Measurements from ENCODE around the gene C11orf24.

The C11orf24 gene

GRCh38 chr11:68262544-68262827, 9.3 kb downstream of the C11orf24 start:
- Histone ChIP-seq H3K4me1 (no peaks in the 10 kb centered on the region), H3K4me3 (ENCODE audit: low read depth, low read length) (no peak overlapping the region), H3K27me3 (no peaks in the 10 kb centered on the region), H3K36me3 (peaks cover 16% of the 10 kb centered on the region), H3K9me3 (no peaks in the 10 kb centered on the region)
- TF ChIP-seq CTCF (IDR thresholded peaks at IDR 0.05; ENCODE audit: low read depth, low read length), result no peak
- no peak for DNase-seq

- no peak for TF ChIP-seq CTCF (IDR thresholded peaks at IDR 0.05; ENCODE audit: low read depth, low read length)
- Histone ChIP-seq H3K27me3 (no peaks in the 10 kb centered on the region), H3K9me3 (no peaks in the 10 kb centered on the region), H3K4me3 (ENCODE audit: low read depth, low read length) (no peak overlapping the region), H3K36me3 (peaks cover 13% of the 10 kb centered on the region), H3K4me1 (no peaks in the 10 kb centered on the region)
- no peak for DNase-seq
Observed at GRCh38 chr11:68261749-68262543, 9.8 kb downstream of the C11orf24 start.

GRCh38 chr11:68261006-68261405, 10.8 kb downstream of the C11orf24 start:
- Histone ChIP-seq H3K27me3 (no peaks in the 10 kb centered on the region), H3K9me3 (no peaks in the 10 kb centered on the region), H3K36me3 (peaks cover 13% of the 10 kb centered on the region), H3K4me1 (no peaks in the 10 kb centered on the region), H3K4me3 (ENCODE audit: low read depth, low read length) (no peak overlapping the region)
- no peak for DNase-seq
- TF ChIP-seq CTCF (IDR thresholded peaks at IDR 0.05; ENCODE audit: low read depth, low read length), result no peak

GRCh38 chr11:68260484-68260883, 11.3 kb downstream of the C11orf24 start:
- H3K36me3 ChIP-seq, result peaks cover 13% of the 10 kb centered on the region
- TF ChIP-seq CTCF (IDR thresholded peaks at IDR 0.05; ENCODE audit: low read depth, low read length), result no peak
- no peaks in the 10 kb centered on the region for H3K9me3 ChIP-seq

GRCh38 chr11:68259122-68259959, 12.4 kb downstream of the C11orf24 start:
- Histone ChIP-seq H3K4me3 (ENCODE audit: low read depth, low read length) (no peak overlapping the region), H3K9me3 (no peaks in the 10 kb centered on the region), H3K27me3 (no peaks in the 10 kb centered on the region), H3K4me1 (no peaks in the 10 kb centered on the region), H3K36me3 (peaks cover 13% of the 10 kb centered on the region)
- no peak for TF ChIP-seq CTCF (IDR thresholded peaks at IDR 0.05; ENCODE audit: low read depth, low read length)
- DNase-seq, result no peak

More at GRCh38 chr11:68260484-68260883, 11.3 kb downstream of the C11orf24 start:
- no peaks in the 10 kb centered on the region for H3K4me1 ChIP-seq
- no peaks in the 10 kb centered on the region for H3K27me3 ChIP-seq
- DNase-seq, result no peak
- no peak overlapping the region for H3K4me3 ChIP-seq (ENCODE audit: low read depth, low read length)

- no peak overlapping the region for H3K4me3 ChIP-seq (ENCODE audit: low read depth, low read length)
- no peak for DNase-seq
- H3K27me3 ChIP-seq, result no peaks in the 10 kb centered on the region
- no peaks in the 10 kb centered on the region for H3K9me3 ChIP-seq
- H3K4me1 ChIP-seq, result no peaks in the 10 kb centered on the region
- no peak for TF ChIP-seq CTCF (IDR thresholded peaks at IDR 0.05; ENCODE audit: low read depth, low read length)
- H3K36me3 ChIP-seq, result peaks cover 13% of the 10 kb centered on the region
Observed at GRCh38 chr11:68258363-68258765, 13.4 kb downstream of the C11orf24 start.
